ENCODE data around the gene SRRM4.

SRRM4 gene

DNA sequence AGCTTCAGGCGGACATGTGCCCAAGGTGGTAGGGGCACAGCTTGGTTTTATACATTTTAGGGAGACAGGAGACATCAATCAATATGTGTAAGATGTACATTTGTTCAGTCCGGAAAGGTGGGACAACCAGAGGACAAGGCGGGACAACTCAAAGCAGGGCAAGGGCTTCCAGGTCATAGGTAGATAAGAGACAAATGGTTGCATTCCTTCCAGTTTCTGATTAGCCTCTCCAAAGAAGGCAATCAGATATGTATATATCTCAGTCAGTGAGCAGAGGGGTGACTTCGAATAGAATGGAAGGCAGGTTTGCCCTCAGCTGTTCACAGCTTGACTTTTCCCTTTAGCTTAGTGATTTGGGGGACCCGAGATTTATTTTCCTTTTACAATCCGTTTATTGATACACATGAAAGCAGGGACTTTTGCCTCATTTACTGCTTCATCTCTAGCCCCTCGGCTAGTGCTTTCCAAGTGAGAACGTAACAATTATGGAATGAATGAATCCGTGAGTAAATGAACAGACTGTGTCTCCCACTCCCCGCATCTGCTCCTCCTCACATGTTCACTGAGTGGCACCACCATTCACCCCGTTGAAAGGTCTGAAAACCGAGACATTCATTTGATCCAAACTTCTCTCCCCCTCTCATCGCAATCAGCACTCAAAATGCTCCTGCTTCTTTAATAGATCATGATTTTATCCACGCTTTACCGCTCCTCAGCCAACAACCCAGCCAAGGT, 190.5 kb downstream of the SRRM4 start:
- no peak for ATAC-seq

DNA sequence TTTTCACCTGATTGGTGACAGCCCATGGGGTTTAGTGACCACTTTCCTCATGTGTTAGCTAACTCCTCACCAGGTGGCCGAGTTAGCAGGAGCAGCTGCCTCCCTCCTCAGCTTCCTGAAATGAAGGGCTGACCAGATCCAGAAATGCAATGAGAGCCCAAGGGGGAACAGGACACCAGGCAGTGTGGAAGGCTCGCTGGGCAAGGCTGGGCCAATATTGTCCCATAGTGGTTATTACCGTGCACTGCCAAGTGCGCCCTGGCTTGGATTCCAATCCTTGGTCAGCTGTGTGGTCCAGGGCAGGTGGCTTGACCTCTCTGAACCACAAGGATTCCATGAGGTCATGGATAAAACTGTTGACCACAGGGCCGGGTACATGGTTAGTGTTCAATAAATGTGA, 193.7 kb downstream of the SRRM4 start:
- no peak for ATAC-seq

- no peak for ATAC-seq
These were observed 195.1 kb downstream of the SRRM4 start for GRCh38 chr12:119176267-119177055.

- no peak for ATAC-seq
These were observed 195.7 kb downstream of the SRRM4 start for GRCh38 chr12:119177056-119177325.

GRCh38 chr12:119177724-119178380, 196.5 kb downstream of the SRRM4 start:
- no peak for ATAC-seq

- ATAC-seq = no peak
These were observed 197.4 kb downstream of the SRRM4 start, which contains the start of gene HSPB8 for GRCh38 chr12:119178544-119179334. TSS of gene HSPB8 (plus strand) at chr12:119178931. CDS start at chr12:119179313, 382 bp downstream.

DNA sequence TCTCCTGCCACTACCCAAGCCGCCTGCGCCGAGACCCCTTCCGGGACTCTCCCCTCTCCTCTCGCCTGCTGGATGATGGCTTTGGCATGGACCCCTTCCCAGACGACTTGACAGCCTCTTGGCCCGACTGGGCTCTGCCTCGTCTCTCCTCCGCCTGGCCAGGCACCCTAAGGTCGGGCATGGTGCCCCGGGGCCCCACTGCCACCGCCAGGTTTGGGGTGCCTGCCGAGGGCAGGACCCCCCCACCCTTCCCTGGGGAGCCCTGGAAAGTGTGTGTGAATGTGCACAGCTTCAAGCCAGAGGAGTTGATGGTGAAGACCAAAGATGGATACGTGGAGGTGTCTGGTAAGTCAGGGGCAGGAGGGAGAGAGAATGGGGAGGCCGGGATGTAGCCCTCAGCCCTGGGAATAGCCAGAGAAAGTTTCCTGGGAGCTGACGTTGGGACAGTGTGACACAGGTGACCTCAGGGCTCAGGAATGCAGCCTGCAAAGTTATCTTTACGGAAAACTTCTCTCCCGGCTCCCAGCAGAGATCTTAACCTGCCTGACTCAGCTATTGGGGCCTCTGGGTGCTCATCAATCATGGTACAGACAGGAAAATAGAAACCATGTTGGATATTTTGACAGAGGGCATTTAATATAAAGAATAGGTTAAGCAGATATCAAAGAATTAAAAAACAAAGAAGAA, 198.1 kb downstream of the SRRM4 start:
- no peak for ATAC-seq

GRCh38 chr12:119180380-119181040, 199.2 kb downstream of the SRRM4 start:
- ATAC-seq = no peak

GRCh38 chr12:119181202-119181601, 199.9 kb downstream of the SRRM4 start:
- ATAC-seq = no peak

DNA sequence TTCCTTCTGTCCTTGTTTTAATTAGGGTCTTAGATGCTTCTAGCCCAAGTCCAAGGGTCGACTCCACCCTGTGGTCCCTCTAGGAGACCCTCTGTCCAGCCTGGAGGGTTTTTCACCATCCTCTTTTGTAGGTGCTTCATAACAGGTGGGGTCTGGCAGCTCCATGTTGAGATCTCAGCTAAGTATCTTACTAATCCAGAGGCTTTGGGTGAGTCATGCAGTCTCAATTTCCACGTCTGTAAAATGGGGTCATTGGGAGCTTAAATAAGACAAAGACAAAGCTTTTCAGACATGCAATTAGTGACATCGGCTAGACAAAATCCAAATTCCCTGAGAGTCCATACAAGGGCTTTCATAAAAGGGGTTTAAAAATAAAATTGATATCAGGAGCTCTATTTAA, 200.6 kb downstream of the SRRM4 start:
- ATAC-seq = no peak

GRCh38 chr12:119182701-119183493, 201.6 kb downstream of the SRRM4 start:
- no peak for ATAC-seq

DNA sequence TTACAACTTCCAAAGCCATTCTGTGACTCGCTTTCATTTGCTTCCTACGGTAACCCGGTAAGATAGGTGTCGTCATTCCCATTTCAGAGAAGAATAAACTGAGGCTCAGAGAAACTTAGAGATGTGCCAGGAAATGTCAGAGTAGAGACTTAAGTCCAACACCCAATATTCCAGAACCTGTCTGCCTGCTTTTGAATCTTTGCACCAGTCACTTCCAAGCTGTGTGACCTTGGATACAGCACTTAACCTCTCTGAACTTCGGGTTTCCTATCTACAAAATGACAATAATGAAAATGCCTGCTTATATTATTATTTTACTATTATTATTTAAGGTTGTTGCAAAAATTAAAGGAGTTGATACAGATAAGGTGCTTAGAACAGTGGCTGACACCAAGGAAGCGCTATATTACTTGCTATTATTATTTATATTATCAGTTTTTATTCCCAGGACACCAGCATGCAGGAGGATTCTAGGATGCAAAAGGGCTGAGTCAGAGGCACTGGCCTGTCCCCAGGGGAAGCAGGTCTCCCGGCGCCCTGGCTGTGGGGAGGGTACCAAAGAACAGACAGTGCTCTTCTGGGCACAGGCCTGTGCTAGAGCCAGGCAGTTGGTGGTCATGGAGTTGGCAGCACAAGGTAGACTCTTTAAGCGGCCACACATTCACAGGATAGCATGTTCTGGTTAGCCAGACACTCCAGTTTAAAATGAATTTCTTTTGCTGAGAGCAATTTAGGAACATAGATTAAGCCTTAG, 202.8 kb downstream of the SRRM4 start:
- ATAC-seq = no peak

DNA sequence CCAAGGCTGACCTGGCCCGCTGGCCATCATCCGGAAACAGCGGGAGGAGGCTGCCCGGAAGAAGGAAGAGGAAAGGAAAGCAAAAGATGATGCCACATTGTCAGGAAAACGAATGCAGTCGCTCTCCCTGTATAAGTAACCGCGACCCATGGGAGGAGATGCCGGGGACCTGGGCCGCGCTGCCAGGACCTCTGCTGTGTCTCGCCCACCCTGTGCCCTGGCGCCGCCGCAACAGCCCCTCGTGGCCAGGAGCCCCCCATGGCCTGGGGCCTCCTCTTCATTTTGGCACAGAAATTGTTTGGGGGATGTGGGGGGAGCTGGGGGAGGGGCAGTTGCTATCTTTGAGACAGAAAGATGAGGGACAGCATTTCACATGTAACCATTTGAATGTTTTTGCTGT, 213.9 kb downstream of the SRRM4 start:
- ATAC-seq = no peak

GRCh38 chr12:119198440-119198839, 217.1 kb downstream of the SRRM4 start:
- ATAC-seq = no peak

DNA sequence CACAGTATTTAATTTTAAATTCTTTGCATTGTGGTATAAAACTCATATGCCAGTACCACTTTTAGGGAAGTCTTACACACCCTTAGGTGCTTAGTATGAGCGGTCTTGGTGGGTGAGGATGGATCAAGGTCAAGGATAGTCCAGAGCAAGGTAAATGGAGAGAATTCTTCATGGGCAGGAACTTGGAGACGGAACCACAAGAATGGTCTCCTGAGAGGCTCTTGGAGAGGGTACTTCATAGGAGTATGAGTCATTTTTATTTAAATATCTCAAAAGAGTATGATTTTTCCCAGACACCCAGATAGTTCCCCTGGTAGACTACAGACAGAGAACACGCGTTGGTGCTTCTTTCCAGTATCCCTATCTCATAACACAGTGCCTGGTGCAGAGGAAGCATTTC, 219.3 kb downstream of the SRRM4 start:
- no peak for ATAC-seq

GRCh38 chr12:119201789-119202543, 220.6 kb downstream of the SRRM4 start:
- no peak for ATAC-seq

GRCh38 chr12:119202544-119202943, 221.2 kb downstream of the SRRM4 start:
- no peak for ATAC-seq

DNA sequence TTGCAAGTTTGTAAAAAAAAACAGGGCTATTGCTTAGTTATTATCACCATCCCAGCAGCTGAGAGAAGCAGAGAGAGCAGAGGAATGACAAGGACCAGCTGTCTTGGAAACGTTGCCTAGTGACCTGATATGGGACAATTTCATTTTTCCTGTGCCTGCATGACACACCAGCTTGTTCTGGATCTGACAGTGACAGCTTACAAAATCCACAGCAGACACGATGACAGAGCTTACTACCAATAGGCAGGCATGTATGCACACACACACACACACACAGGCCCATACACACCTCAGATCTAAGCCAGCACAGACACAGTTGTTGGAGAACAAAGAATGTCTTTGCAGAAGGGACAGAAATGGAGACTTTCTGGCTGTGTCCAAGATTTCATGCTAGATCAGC, 222.8 kb downstream of the SRRM4 start:
- no peak for ATAC-seq

DNA sequence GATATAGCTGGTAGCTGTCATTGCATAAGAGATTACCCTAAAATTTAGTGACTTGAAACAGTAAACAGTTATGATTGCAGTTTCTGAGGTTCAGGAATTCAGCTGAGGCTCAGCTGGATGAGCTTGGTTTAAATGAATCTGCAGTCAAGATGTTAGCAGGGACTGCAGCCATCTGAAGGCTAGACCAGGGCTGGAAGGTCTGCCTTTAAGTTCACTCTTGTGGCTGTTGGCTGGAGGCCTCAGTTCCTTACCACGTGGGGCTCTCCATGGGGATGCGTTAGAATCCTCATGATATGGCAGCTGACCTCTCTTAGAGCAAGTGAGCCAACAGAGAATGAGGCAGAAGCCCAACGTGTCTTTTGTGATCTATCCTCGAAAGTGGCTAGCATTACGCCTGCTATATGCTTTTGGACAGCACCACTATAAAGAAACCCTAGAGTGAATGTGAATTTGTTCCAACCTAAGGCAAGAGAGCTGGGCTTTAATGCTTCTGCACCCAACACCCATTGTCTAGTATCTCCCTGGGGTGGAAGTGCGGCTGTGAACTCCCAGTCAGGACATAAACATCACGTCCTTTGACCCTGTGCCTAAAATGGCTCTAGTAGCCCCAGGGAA, 223.4 kb downstream of the SRRM4 start:
- ATAC-seq = no peak

Measured in activated CD4-positive, CD25-positive, alpha-beta regulatory T cell treated with anti-CD3 and anti-CD28 coated beads, Interleukin-2, amount 50 U/mL, for 24 hours (primary cell).